Measurements from ENCODE around the gene HMCN1. TPM values are rescaled to one million over a fixed set of nuclear protein-coding genes. Genes with fewer than 3 reads are reported as not detected.
A peak's percentile ranks its signal among the peaks of the same experiment; 100 is the strongest.

Gene HMCN1
- total RNA-seq, 1 experiment from 2014 or later, result 0.63 TPM

GRCh38 chr1:186215636-186216035 lies 481.4 kb downstream of the HMCN1 start:
- no peak for DNase-seq
- Histone ChIP-seq H4K20me1 (ENCODE audit: insufficient read depth, low read depth, low read length) (no peaks in the 10 kb centered on the region), H3K9me2 (replicated peaks; ENCODE audit: insufficient read depth, low read length) (no peaks in the 10 kb centered on the region), H3K4me1 (ENCODE audit: low read length) (peaks cover 8% of the 10 kb centered on the region), H3K27me3 (ENCODE audit: low read length) (no peaks in the 10 kb centered on the region), H3K9me3 (ENCODE audit: low read length) (no peaks in the 10 kb centered on the region), H3K36me3 (ENCODE audit: insufficient read depth, low read length) (no peaks in the 10 kb centered on the region), H3K9ac (ENCODE audit: low read length) (no peak overlapping the region), H2AFZ (ENCODE audit: low read length) (no peak overlapping the region), H3K27ac (ENCODE audit: low read length) (no peak overlapping the region), H3K4me3 (ENCODE audit: low read length) (no peak overlapping the region), H3K79me2 (ENCODE audit: low read length) (no peaks in the 10 kb centered on the region), H3K4me2 (ENCODE audit: low read depth, low read length, poor library complexity, severe bottlenecking) (no peak overlapping the region)

GRCh38 chr1:186218654-186219352 lies 484.6 kb downstream of the HMCN1 start:
- H3K27ac ChIP-seq (ENCODE audit: low read length), result no peak overlapping the region
- H3K9me3 ChIP-seq (ENCODE audit: low read length), result no peaks in the 10 kb centered on the region
- DNase-seq, result peak; percentile 61

GRCh38 chr1:186220067-186220466 lies 485.9 kb downstream of the HMCN1 start:
- no peak overlapping the region for H3K4me2 ChIP-seq (ENCODE audit: low read depth, low read length, poor library complexity, severe bottlenecking)
- no peak overlapping the region for H2AFZ ChIP-seq (ENCODE audit: low read length)
- H3K27ac ChIP-seq (ENCODE audit: low read length), result no peak overlapping the region
- H3K9ac ChIP-seq (ENCODE audit: low read length), result no peak overlapping the region
- H3K9me2 ChIP-seq (replicated peaks; ENCODE audit: insufficient read depth, low read length), result no peaks in the 10 kb centered on the region
- H3K4me1 ChIP-seq (ENCODE audit: low read length), result peaks cover 8% of the 10 kb centered on the region
- H3K9me3 ChIP-seq (ENCODE audit: low read length), result no peaks in the 10 kb centered on the region
- H3K79me2 ChIP-seq (ENCODE audit: low read length), result no peaks in the 10 kb centered on the region
- H3K36me3 ChIP-seq (ENCODE audit: insufficient read depth, low read length), result no peaks in the 10 kb centered on the region
- no peak overlapping the region for H3K4me3 ChIP-seq (ENCODE audit: low read length)
- H3K27me3 ChIP-seq (ENCODE audit: low read length), result no peaks in the 10 kb centered on the region
- no peak for DNase-seq
- H4K20me1 ChIP-seq (ENCODE audit: insufficient read depth, low read depth, low read length), result no peaks in the 10 kb centered on the region

More at GRCh38 chr1:186218654-186219352, 484.6 kb downstream of the HMCN1 start:
- Histone ChIP-seq H4K20me1 (ENCODE audit: insufficient read depth, low read depth, low read length) (no peaks in the 10 kb centered on the region), H3K79me2 (ENCODE audit: low read length) (no peaks in the 10 kb centered on the region), H3K27me3 (ENCODE audit: low read length) (no peaks in the 10 kb centered on the region), H2AFZ (ENCODE audit: low read length) (no peak overlapping the region), H3K4me2 (ENCODE audit: low read depth, low read length, poor library complexity, severe bottlenecking) (peak overlapping the region; percentile 12), H3K9ac (ENCODE audit: low read length) (no peak overlapping the region), H3K4me3 (ENCODE audit: low read length) (no peak overlapping the region), H3K36me3 (ENCODE audit: insufficient read depth, low read length) (no peaks in the 10 kb centered on the region), H3K9me2 (replicated peaks; ENCODE audit: insufficient read depth, low read length) (no peaks in the 10 kb centered on the region), H3K4me1 (ENCODE audit: low read length) (peaks cover 8% of the 10 kb centered on the region)

- no peaks in the 10 kb centered on the region for H3K36me3 ChIP-seq (ENCODE audit: insufficient read depth, low read length)
- no peak overlapping the region for H3K27ac ChIP-seq (ENCODE audit: low read length)
- H3K4me1 ChIP-seq (ENCODE audit: low read length), result peaks cover 8% of the 10 kb centered on the region
- H3K27me3 ChIP-seq (ENCODE audit: low read length), result no peaks in the 10 kb centered on the region
- H3K4me2 ChIP-seq (ENCODE audit: low read depth, low read length, poor library complexity, severe bottlenecking), result no peak overlapping the region
- H3K9me2 ChIP-seq (replicated peaks; ENCODE audit: insufficient read depth, low read length), result no peaks in the 10 kb centered on the region
- no peaks in the 10 kb centered on the region for H3K9me3 ChIP-seq (ENCODE audit: low read length)
- no peaks in the 10 kb centered on the region for H3K79me2 ChIP-seq (ENCODE audit: low read length)
- no peak for DNase-seq
- H2AFZ ChIP-seq (ENCODE audit: low read length), result no peak overlapping the region
- H4K20me1 ChIP-seq (ENCODE audit: insufficient read depth, low read depth, low read length), result no peaks in the 10 kb centered on the region
- H3K4me3 ChIP-seq (ENCODE audit: low read length), result no peak overlapping the region
- no peak overlapping the region for H3K9ac ChIP-seq (ENCODE audit: low read length)
Observed at GRCh38 chr1:186220911-186221310, 486.7 kb downstream of the HMCN1 start.

- no peaks in the 10 kb centered on the region for H3K9me3 ChIP-seq (ENCODE audit: low read length)
- no peaks in the 10 kb centered on the region for H4K20me1 ChIP-seq (ENCODE audit: insufficient read depth, low read depth, low read length)
- no peak overlapping the region for H3K27ac ChIP-seq (ENCODE audit: low read length)
- no peak overlapping the region for H3K9ac ChIP-seq (ENCODE audit: low read length)
- no peaks in the 10 kb centered on the region for H3K9me2 ChIP-seq (replicated peaks; ENCODE audit: insufficient read depth, low read length)
- no peaks in the 10 kb centered on the region for H3K79me2 ChIP-seq (ENCODE audit: low read length)
- H3K4me1 ChIP-seq (ENCODE audit: low read length), result no peaks in the 10 kb centered on the region
- H2AFZ ChIP-seq (ENCODE audit: low read length), result no peak overlapping the region
- no peak overlapping the region for H3K4me3 ChIP-seq (ENCODE audit: low read length)
- DNase-seq, result no peak
- H3K36me3 ChIP-seq (ENCODE audit: insufficient read depth, low read length), result no peaks in the 10 kb centered on the region
- H3K27me3 ChIP-seq (ENCODE audit: low read length), result no peaks in the 10 kb centered on the region
- H3K4me2 ChIP-seq (ENCODE audit: low read depth, low read length, poor library complexity, severe bottlenecking), result no peak overlapping the region
Observed at GRCh38 chr1:186225096-186225495, 490.9 kb downstream of the HMCN1 start.

- no peaks in the 10 kb centered on the region for H3K9me2 ChIP-seq (replicated peaks; ENCODE audit: insufficient read depth, low read length)
- H3K4me2 ChIP-seq (ENCODE audit: low read depth, low read length, poor library complexity, severe bottlenecking), result no peak overlapping the region
- no peaks in the 10 kb centered on the region for H3K79me2 ChIP-seq (ENCODE audit: low read length)
- no peaks in the 10 kb centered on the region for H3K36me3 ChIP-seq (ENCODE audit: insufficient read depth, low read length)
- no peak overlapping the region for H3K27ac ChIP-seq (ENCODE audit: low read length)
- no peaks in the 10 kb centered on the region for H3K4me1 ChIP-seq (ENCODE audit: low read length)
- no peaks in the 10 kb centered on the region for H3K9me3 ChIP-seq (ENCODE audit: low read length)
- no peak overlapping the region for H3K9ac ChIP-seq (ENCODE audit: low read length)
- no peak overlapping the region for H2AFZ ChIP-seq (ENCODE audit: low read length)
- no peak for DNase-seq
- H3K4me3 ChIP-seq (ENCODE audit: low read length), result no peak overlapping the region
- H4K20me1 ChIP-seq (ENCODE audit: insufficient read depth, low read depth, low read length), result no peaks in the 10 kb centered on the region
- H3K27me3 ChIP-seq (ENCODE audit: low read length), result no peaks in the 10 kb centered on the region
Observed at GRCh38 chr1:186228749-186229148, 494.6 kb downstream of the HMCN1 start.

GRCh38 chr1:186231861-186232436 lies 497.8 kb downstream of the HMCN1 start:
- H3K9ac ChIP-seq (ENCODE audit: low read length), result no peak overlapping the region
- no peak overlapping the region for H3K4me2 ChIP-seq (ENCODE audit: low read depth, low read length, poor library complexity, severe bottlenecking)
- H3K27me3 ChIP-seq (ENCODE audit: low read length), result no peaks in the 10 kb centered on the region
- H3K9me3 ChIP-seq (ENCODE audit: low read length), result no peaks in the 10 kb centered on the region
- no peak for DNase-seq
- no peaks in the 10 kb centered on the region for H3K36me3 ChIP-seq (ENCODE audit: insufficient read depth, low read length)
- H3K79me2 ChIP-seq (ENCODE audit: low read length), result no peaks in the 10 kb centered on the region
- H4K20me1 ChIP-seq (ENCODE audit: insufficient read depth, low read depth, low read length), result no peaks in the 10 kb centered on the region
- H3K4me3 ChIP-seq (ENCODE audit: low read length), result no peak overlapping the region
- H2AFZ ChIP-seq (ENCODE audit: low read length), result no peak overlapping the region
- no peaks in the 10 kb centered on the region for H3K9me2 ChIP-seq (replicated peaks; ENCODE audit: insufficient read depth, low read length)
- H3K27ac ChIP-seq (ENCODE audit: low read length), result no peak overlapping the region
- no peaks in the 10 kb centered on the region for H3K4me1 ChIP-seq (ENCODE audit: low read length)

GRCh38 chr1:186234976-186235686 lies 500.9 kb downstream of the HMCN1 start:
- Histone ChIP-seq H3K4me1 (ENCODE audit: low read length) (no peaks in the 10 kb centered on the region), H3K4me3 (ENCODE audit: low read length) (no peak overlapping the region), H3K9me3 (ENCODE audit: low read length) (no peaks in the 10 kb centered on the region), H3K36me3 (ENCODE audit: insufficient read depth, low read length) (no peaks in the 10 kb centered on the region), H3K27ac (ENCODE audit: low read length) (no peak overlapping the region), H3K4me2 (ENCODE audit: low read depth, low read length, poor library complexity, severe bottlenecking) (no peak overlapping the region), H3K9ac (ENCODE audit: low read length) (no peak overlapping the region), H3K9me2 (replicated peaks; ENCODE audit: insufficient read depth, low read length) (no peaks in the 10 kb centered on the region), H2AFZ (ENCODE audit: low read length) (no peak overlapping the region), H4K20me1 (ENCODE audit: insufficient read depth, low read depth, low read length) (no peaks in the 10 kb centered on the region), H3K27me3 (ENCODE audit: low read length) (no peaks in the 10 kb centered on the region), H3K79me2 (ENCODE audit: low read length) (no peaks in the 10 kb centered on the region)
- DNase-seq, result no peak

All from Karpas-422 (cell line).